Parathyroid adenoma (tissue), 2 donors: ENCODE data around the gene RNF167.

Experiments
- H2AFZ ChIP-seq: fragments of 300-600 bp; sonication (generic); one replicate; pipeline ENCODE4 v1.7.0; 2017; ENCODE audit warnings: antibody characterized with exemption, mild to moderate bottlenecking
- H3K27ac ChIP-seq: fragments of 300-600 bp; sonication (generic); one replicate; pipeline ENCODE4 v1.7.0; 2017
- H3K27me3 ChIP-seq: fragments of 300-600 bp; sonication (generic); one replicate; pipeline ENCODE4 v1.7.0; 2017; ENCODE audit warnings: low read length; ENCODE audit not compliant: control insufficient read depth, insufficient read depth
- H3K36me3 ChIP-seq: fragments of 300-600 bp; sonication (generic); one replicate; pipeline ENCODE4 v1.7.0; 2017; ENCODE audit warnings: low read length; ENCODE audit not compliant: control insufficient read depth, insufficient read depth
- H3K4me1 ChIP-seq: fragments of 300-600 bp; sonication (generic); one replicate; pipeline ENCODE4 v1.7.0; 2017; ENCODE audit warnings: control low read depth
- H3K4me2 ChIP-seq: fragments of 300-600 bp; sonication (generic); one replicate; pipeline ENCODE4 v1.7.0; 2017; ENCODE audit warnings: low read length
- H3K4me3 ChIP-seq: fragments of 300-600 bp; sonication (generic); one replicate; pipeline ENCODE4 v1.7.0; 2017; ENCODE audit warnings: low read depth, low read length
- H3K79me2 ChIP-seq: fragments of 300-600 bp; sonication (generic); one replicate; pipeline ENCODE4 v1.7.0; 2017; ENCODE audit warnings: control low read depth
- H3K9ac ChIP-seq: fragments of 300-600 bp; sonication (generic); one replicate; pipeline ENCODE4 v1.7.0; 2017; ENCODE audit warnings: mild to moderate bottlenecking
- H3K9me3 ChIP-seq: fragments of 300-600 bp; sonication (generic); one replicate; pipeline ENCODE4 v1.7.0; 2017; ENCODE audit warnings: low read length; ENCODE audit not compliant: control insufficient read depth
- TF ChIP-seq, protein P1 (sequence below): fragments of 300-600 bp; sonication (generic); IDR thresholded peaks from one replicate; pipeline ENCODE4 v1.7.0; 2017; ENCODE audit warnings: antibody characterized with exemption, mild to moderate bottlenecking
- donor health status: primary hyperparathyroidism.

Gene RNF167

DNA sequence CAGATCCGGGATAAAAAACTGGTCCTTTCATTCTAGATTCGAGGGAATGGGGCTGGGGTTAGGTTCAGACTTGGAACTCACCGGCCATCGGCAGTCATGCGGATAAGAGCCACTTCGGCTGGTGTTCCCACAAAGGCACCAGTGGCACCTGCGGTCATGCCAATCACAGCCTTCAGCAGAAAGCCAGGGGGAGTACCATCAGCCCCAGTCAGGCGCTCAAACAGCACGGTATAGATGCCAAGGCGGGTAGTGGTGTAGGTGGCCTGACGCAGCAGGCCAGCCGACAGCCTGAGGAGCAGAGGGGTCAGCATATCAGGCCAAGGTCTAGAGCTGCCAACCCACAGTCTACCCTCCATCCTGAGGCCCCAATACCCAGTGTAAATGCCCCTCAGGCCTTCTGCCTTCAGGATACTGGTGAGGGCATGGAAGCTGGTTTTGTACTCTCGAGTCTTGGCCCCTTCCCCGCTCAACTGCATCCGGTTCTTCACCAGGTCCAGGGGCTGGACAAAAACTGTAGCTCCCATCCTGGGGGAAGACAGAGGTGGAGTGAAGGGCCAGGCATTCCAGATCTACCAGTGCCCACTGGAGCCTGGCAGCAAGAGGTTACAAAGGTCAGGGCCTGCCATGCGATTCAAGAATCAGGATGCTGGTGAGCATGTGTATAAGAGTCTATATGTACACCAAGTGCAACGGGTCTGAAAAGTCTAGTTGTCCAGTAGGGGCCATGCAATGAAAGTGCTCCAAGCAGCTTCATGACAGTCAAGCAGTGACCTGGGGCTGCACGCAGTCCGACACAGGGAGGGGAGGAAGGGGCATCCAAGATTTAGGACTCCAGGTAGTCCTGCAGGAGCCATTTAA, 1.2 kb upstream of the RNF167 start:
- Histone ChIP-seq H3K79me2 (peaks cover 20% of the 10 kb centered on the region), H3K9me3 (no peaks in the 10 kb centered on the region), H3K36me3 (no peaks in the 10 kb centered on the region), H2AFZ (peak overlapping the region; percentile 81), H3K4me1 (peaks cover 17% of the 10 kb centered on the region), H3K4me2 (peak overlapping the region; percentile 97), H3K9ac (peak overlapping the region; percentile 39), H3K27me3 (no peaks in the 10 kb centered on the region), H3K4me3 (peak overlapping the region; percentile 91), H3K27ac (peak overlapping the region; percentile 91)
- TF ChIP-seq, protein P1, sequence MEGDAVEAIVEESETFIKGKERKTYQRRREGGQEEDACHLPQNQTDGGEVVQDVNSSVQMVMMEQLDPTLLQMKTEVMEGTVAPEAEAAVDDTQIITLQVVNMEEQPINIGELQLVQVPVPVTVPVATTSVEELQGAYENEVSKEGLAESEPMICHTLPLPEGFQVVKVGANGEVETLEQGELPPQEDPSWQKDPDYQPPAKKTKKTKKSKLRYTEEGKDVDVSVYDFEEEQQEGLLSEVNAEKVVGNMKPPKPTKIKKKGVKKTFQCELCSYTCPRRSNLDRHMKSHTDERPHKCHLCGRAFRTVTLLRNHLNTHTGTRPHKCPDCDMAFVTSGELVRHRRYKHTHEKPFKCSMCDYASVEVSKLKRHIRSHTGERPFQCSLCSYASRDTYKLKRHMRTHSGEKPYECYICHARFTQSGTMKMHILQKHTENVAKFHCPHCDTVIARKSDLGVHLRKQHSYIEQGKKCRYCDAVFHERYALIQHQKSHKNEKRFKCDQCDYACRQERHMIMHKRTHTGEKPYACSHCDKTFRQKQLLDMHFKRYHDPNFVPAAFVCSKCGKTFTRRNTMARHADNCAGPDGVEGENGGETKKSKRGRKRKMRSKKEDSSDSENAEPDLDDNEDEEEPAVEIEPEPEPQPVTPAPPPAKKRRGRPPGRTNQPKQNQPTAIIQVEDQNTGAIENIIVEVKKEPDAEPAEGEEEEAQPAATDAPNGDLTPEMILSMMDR = no peak

DNA sequence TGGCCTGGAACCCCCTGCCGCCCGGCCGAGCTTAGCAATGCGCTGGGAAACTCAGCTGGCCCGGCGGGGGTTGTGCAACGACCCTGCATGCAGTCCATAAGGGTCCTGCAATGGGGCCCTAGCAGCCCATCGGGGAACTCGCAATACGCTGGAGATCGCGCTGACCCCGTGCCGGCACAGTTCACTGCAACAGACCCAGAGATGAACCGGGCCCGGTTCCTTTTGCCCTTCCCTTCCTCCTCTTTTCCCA, 597 bp upstream of the RNF167 start:
- TF ChIP-seq, protein P1 = no peak
- Histone ChIP-seq H3K27ac (peak overlapping the region; percentile 91), H3K36me3 (no peaks in the 10 kb centered on the region), H3K4me1 (peaks cover 17% of the 10 kb centered on the region), H3K4me3 (peak overlapping the region; percentile 91), H3K9me3 (no peaks in the 10 kb centered on the region), H2AFZ (peak overlapping the region; percentile 81), H3K9ac (peak overlapping the region; percentile 39), H3K27me3 (no peaks in the 10 kb centered on the region), H3K79me2 (peaks cover 20% of the 10 kb centered on the region), H3K4me2 (peak overlapping the region; percentile 97)

DNA sequence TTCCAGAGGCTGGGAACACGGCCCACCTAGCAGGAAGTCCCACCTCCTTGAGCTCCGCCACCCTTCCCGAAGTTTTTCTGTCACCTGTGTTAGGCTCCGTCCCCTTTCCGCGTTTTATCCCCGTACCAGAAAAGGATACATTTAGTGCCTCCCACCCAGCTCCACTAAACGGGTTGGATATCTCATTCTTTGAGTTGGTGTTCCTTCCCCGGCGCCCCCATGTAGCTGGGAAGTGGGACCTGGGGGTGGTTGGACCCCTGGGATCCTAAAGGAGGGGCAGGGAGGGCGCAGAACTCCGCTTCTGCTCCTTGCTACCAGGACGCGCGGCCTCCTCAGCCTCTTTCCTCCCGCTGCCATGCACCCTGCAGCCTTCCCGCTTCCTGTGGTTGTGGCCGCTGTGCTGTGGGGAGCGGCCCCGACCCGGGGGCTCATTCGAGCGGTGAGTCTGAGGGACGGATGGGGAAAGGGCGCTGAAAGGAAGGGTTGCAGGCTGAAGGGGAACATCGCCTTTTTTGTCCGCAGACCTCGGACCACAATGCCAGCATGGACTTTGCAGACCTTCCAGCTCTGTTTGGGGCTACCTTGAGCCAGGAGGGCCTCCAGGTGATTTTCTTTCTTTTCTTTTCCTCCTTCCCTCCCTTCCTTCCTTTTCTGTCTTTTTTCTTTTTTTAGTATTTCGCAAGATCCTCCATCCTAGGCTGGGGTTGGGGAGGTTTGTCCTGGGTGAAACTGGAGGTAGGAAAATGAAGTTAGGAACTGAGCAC, 669 bp downstream of the RNF167 start:
- Histone ChIP-seq H3K4me2 (peak overlapping the region; percentile 97), H3K4me1 (peaks cover 22% of the 10 kb centered on the region), H2AFZ (peak overlapping the region; percentile 81), H3K27ac (peak overlapping the region; percentile 91), H3K27me3 (no peaks in the 10 kb centered on the region), H3K9me3 (no peaks in the 10 kb centered on the region), H3K79me2 (peaks cover 20% of the 10 kb centered on the region), H3K9ac (peak overlapping the region; percentile 69), H3K4me3 (peak overlapping the region; percentile 91), H3K36me3 (no peaks in the 10 kb centered on the region)
- TF ChIP-seq, protein P1 = no peak

DNA sequence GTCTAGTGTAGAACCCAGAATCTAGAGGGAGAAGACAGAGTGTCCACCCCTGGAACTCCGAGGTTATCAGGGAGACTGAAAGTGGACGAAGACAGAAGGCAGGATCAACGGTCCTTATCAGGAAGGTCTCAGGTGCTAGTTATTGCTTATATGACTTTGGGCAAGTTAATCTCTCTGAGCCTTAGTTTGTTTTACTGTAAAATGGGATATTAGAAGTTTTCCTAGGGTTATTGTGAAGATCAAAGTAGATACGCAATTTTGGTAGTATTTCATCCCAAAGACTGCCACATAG, 1.2 kb downstream of the RNF167 start:
- H3K36me3 ChIP-seq = no peaks in the 10 kb centered on the region
- H3K4me3 ChIP-seq = peak overlapping the region; percentile 91

More for the DNA sequence above, 1.2 kb downstream of the RNF167 start:
- no peak overlapping the region for H2AFZ ChIP-seq
- H3K4me2 ChIP-seq = peak overlapping the region; percentile 97
- H3K4me1 ChIP-seq = peaks cover 22% of the 10 kb centered on the region
- H3K9me3 ChIP-seq = no peaks in the 10 kb centered on the region
- H3K9ac ChIP-seq = peak overlapping the region; percentile 69
- H3K27ac ChIP-seq = peak overlapping the region; percentile 24
- H3K79me2 ChIP-seq = peaks cover 20% of the 10 kb centered on the region
- H3K27me3 ChIP-seq = no peaks in the 10 kb centered on the region
- TF ChIP-seq, protein P1 = no peak
